G401 (cell line): ENCODE measurements around the gene DYRK1B. TPM values are rescaled to one million over a fixed set of nuclear protein-coding genes. Genes with fewer than 3 reads are reported as not detected.

Experiments used
- DNase-seq: peaks from one replicate; pipeline ENCODE4 v3.0.0-alpha.2; 2015; ENCODE audit warnings: low spot score
- in situ Hi-C: cut with HindIII; loops from 2 replicates; pipeline ENCODE4 v1.10.0; 2016; ENCODE audit warnings: low sequenced_read_pairs, mixed read lengths
- total RNA-seq: library from RNA; depleted of rRNA; stranded (reverse); fragments of >200 nt; shearing (Covaris generic); gene quantifications from 2 replicates; pipeline ENCODE4 v1.2.3, GENCODE V29; 2014

Gene DYRK1B
- total RNA-seq, 1 experiment from 2014 or later: 11.8 TPM

DNA sequence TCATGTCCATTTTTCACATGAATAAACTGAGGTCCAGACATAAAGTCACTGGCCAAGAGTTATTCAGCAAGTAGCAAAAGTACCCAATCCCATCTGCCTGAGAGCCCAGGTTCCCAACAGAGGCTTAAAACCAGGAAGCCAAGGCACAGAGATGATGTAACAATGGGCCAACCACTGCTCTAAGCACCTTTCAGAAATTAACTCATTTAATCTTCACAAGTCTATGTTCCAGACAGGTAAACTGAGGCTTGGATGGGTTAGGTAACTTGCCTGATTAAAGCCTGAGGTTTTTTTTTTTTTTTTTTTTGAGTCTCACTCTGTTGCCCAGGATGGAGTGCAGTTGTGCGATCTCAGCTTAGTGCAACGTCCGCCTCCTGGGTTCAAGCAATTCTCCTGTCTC is 4.0 kb upstream of the DYRK1B start:
- no peak for DNase-seq
- in situ Hi-C loops: no loop called here

DNA sequence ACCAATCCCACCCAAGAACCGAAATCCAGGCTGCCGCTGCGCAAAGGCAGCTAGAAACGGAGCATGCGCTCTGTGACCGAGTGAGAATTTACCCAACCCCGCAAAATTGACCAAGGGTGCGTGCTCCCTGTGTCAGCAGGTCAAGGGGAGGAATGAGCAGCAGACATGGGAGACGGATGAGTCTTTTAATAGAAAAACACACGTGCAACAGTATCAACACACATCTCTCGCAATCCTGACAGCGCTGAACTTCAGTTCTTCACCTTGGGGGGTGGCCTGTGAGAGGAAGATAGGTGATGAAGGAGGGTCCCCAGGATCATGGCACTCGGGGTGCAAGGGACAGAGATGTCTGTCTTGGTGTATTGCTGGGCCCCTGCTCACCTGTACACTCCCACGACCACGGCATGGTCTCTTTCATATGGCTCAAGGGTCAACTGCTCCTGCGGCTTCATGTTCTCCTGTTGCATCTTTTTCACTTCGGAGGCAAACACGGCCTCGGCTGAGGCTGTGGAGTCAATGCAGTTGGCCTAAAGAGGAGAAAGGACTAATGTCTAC is 402 bp upstream of the DYRK1B start:
- DNase-seq: no peak
- in situ Hi-C loops: no loop called here

DNA sequence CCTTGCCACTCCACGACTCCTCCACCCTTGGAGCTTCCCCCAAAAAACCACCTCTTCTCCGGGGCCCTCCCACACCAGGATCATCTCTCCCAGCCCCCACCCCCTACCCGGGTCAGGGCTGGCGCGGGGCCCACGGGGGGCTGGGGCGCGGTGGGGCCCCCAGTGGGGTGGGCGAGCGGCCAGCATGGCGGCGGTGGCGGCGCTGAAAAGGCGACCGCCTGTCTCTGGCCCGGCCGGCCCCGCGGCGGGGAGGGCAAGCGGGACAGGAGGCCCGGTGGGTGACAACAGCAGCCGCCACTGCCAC is 850 bp downstream of the DYRK1B start:
- DNase-seq: no peak
- in situ Hi-C loops: no loop called here

DNA sequence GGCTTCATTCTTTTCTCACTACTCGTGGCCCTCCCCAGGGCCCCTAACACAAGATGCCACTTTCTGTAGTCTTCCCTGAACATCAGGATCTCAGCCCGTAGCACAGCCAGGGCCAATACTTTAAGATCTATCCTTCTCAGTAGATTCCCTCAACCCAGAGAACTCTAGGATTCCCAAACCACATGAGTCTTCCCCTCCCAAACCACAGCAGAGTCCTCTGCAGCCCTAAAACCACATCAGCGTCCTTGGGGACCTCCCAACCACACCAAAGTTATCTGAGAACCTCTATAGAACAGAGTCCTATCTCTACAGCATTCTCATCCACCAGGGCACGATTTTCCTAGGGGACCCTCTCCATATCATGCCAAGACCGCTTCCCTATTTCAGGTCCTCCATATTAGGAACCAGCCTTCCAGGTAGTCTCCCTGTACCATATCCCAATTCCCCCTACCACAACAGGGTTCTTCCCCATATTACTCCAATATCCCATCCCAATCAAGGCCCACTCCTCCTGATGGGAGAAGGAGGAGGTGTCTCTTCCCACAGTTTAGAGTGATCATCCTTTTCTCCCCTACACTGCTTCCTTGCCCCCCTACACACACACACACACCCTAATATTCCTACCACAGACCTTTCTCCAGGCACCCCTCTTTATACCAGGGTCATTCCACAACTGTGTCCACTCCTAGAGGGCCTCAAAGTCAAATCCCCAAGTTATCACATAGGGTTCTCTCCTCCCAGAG is 1.4 kb downstream of the DYRK1B start:
- in situ Hi-C loops: no loop called here
- no peak for DNase-seq

DNA sequence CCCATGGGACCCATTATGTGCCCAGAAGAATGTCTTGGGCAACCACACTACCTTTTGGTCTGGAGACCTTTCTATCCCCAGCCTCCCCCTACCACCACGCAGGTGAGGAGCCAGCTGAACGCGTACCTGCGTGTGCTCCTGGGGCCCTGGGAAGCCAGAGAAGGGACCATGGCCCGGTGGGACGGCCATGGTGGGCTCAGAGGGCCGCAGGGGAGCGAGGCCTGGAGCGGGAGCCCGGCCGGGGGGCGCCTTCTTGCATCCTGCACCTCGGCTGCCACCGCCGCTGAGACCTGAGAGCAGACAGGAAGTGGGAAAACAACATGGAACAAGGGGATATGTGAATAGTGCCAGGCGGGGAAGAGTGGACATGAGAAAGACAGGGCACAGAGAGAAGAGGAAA is 2.3 kb downstream of the DYRK1B start:
- in situ Hi-C loops: no loop called here
- DNase-seq: no peak

DNA sequence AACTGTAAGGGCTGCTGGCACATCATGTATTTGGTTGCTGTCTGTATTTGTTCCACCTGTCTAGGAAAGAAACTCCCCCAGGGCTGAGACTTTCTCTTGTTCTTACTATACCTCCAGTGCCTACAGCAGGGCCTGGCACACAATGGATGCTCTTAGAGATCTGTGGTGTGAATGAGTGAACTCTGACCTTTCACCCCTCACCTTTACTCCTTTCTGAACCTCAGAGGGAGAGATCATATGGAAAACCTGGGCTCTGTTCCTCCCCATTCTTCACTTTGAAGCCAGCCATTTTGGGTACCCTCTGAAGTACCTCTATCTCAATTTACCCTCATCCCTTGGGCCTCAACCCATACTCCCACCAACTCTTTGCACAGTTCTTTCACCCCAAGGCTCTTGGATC is 3.1 kb downstream of the DYRK1B start:
- in situ Hi-C loops: no loop called here
- DNase-seq: no peak

DNA sequence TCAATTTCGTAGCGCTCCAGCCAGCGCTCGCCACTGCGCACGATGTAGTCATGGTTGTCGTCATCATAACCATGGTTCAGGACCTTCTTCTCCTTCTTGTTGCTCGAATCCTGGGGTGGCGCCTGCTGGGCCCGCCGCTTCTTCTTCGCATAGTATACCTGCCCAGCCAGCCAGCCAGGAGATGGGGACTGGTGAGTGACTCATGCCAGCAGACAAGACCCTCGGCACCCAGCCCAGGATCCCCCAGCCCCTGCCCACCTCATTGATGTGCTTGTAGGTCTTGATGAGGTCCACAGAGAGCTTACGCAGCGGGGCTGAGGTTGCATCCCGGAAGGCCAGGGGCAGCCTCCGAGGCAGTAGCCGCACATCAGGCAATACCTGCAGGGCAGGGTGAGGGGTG is 3.6 kb downstream of the DYRK1B start:
- no peak for DNase-seq

DNA sequence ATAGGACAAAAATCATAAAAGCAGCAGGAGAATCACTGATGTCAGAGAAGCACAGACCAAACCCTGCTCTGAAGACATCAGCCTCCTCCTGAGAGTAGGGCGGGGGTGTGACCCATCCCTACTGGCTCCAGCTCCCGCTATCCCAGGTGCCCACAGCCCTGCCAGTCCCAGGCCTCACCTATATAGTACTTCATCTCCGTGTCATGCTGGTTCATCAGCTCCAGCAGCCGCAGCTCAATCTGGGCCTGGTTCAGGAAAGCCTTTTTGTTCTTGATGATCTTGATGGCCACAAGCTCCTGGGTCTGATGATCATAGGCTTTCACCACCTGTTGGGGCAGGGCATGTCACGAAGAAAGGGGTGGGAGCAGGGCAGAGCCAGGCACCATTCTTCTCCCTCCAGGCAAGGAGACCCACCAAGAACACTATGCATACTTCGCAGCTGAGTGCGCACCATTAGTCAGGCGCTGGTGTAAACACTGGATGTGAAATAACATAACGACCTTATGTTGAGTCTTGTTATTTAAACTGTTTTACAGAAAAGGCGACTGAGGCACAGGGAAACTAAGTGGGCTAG is 4.2 kb downstream of the DYRK1B start:
- in situ Hi-C loops: no loop called here
- DNase-seq: no peak

More for the DNA sequence above, 3.6 kb downstream of the DYRK1B start:
- in situ Hi-C loops: no loop called here

DNA sequence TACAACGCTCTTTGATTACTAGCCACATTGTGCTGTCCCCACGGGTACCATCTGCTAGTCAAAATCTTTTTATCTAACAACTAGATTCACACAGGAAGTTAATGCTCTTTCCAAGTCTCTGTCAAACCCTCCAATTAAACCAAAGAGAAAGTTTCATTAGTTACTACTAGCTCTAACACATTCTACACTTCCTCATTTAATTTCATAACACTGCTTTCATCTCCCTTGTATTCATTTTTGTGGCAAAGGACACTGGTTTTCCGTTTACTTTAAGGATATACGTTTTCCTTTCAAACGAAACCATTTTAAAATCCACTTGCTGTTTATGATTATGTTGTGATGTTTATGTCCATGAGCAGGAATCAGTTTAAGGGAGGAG is 5.3 kb downstream of the DYRK1B start:
- DNase-seq: no peak
- in situ Hi-C loops: no loop called here

DNA sequence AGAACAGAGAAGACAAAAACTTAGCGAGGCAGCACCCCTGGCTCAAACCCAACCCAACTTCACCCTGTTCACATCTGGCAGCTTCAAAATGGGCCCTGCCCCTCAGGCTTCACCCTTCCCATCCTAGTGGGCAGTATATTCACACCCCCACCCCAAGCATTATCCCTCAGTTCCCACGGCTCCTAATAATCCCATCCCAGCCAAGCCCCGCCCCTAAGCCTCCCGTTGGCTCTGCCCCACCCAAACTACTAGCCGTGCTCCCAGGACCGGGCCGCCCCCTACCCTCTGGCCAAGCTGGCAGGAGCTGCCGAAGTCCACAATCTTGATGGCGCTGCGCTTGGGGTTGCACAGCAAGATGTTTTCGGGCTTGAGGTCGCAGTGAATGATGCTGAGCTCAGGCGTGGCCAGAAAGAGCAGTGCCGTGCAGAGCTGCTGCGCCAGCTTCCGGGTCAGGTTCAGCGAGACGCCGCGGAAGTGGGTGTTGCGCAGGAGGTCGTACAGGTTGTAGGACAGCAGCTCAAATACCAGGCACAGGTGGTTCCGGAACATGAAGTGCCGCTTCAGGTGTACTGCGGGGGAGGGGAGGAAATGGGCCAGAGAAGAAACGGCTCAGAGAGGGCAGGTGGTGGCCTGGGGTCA is 5.8 kb downstream of the DYRK1B start:
- no peak for DNase-seq
- in situ Hi-C loops: no loop called here

DNA sequence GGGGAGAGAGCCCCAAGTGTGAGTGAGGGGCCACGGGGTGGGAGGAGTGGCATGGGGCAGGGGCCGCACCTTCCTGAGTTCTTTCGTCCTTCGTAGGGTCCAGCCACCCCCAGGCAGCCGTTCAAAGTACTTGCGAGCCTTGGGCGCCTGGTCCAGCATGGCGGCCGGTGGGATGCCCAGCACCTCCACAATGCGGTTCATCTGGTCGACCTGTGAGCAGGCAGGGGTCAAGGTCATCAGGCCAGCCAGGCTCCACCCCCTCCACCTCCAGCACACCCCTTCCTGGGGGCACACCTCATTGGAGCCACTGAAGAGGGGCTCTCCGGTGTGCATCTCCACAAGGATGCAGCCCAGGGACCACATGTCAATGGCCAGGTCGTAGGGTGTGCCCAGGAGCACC is 6.7 kb downstream of the DYRK1B start:
- in situ Hi-C loops: no loop called here
- DNase-seq: no peak

DNA sequence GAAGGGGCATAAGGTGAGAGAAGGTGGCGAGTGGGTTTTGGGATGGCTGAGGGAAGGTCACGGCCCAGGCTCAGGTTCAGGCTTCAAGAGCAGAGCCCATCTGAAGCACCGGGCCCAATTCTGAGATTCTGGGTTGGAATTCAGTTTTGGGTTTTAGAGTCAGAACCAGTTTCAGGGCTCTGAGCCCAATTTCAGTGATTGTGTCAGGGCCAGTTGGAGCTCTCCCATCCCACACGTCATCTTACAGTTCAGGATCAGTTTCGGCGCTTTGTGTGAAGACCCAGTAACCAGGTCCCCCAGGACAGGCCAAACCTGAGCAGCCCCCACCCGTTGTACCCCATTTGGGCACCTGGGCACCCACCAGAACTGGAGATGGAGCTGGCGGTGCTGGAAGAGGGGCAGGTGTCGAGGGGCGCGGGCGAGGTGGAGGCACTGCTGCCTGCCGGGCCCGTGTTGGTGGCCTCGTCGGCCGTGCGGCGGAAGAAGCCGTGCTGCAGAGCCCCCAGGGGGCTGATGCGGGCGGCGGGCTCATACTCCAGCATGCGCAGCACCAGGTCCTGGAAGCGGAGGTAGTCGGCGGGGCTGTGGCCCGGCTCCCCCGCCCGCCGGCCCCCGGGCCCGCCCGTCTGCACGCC is 7.5 kb downstream of the DYRK1B start:
- in situ Hi-C loops: no loop called here
- no peak for DNase-seq

DNA sequence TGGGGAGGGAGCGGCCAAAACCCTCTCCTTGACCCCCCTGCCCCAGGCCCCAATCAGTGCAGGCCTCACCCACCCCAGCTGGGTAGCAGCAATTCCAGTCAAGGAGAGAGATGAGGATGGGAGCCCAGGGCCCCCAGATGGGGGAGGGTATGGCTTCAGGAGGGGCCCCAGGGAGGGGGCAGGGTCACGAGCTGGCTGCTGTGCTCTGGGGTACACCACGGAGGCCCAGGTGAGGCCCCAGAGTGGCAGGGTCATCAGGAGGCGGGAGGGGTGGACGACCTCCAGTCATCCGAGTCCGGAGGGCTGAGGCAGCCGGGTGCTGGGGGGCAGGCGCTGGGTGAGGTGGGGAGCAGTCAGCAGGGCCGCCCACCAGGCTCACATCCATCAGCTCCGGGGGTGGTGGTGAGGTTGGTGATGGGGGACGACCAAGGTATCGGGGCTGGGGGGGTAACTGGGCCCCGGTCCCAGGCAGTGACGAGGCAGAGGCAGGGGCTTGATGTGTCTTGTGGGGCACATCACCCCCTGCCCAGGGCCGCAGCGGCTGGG is 8.4 kb downstream of the DYRK1B start:
- no peak for DNase-seq
- in situ Hi-C loops: no loop called here

DNA sequence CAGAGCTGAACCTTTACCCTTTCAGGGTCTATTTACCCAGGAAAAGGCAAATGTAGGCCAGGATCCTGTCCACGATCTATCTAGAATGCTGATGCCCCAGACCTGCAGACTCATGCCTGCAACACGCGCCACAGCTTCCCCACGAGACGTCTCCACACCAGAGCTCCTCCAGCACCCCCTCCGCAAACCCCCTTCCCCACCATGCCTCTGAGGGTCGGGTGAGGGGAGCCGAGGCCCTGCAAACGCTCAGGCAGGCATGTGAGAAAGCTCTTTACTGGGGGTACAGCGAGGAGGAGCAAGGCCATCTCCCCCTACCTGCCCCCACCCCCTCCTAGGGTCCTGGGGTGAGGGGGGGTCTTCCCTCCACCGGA is 8.9 kb downstream of the DYRK1B start:
- in situ Hi-C loops: no loop called here
- DNase-seq: no peak

DNA sequence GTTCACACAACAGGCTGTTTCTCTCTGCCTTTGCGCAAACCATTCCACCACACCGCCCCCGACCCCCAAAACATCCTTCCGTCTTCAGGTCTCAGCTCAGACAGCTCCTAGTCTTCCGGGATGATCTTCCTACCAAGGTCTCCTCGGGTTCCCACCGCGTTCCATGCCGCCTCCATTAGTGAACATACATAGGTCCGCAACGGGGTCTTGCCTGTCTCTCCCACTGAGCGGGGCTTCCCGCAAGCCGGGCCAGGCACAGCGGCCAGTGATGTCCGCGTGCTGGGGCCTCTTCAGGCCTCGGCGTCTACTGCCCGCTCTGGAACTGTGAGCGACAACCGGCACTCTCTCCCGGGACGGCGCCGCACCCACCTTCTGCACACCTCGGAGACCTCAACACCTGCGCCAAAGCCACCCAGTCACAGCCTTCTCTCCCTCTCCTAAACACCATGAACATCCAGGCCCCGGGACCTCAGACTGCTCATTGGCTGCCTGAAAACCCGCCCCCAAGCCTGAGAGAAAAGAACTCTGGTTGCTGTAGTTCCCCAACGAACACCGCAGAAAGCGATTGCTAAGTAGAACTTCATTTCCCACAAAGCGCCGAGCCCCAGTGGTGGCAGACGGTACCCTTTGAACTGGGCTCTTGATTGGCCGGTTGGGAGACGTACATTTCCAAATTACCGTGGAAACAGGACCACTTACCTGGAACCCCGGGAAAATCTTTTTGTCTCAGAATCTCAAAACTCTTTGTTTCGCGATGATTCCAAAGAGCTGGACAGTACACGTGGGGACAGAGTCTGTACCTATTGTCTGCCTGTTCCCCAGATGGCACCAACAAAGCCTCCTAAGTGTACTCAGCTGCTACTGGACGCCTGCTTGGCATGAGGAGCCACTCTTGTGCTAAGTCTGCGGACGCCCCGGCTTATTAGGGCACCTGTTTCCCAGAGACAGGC is 9.5 kb downstream of the DYRK1B start:
- DNase-seq: peak; percentile 99
- in situ Hi-C loops: no loop called here

DNA sequence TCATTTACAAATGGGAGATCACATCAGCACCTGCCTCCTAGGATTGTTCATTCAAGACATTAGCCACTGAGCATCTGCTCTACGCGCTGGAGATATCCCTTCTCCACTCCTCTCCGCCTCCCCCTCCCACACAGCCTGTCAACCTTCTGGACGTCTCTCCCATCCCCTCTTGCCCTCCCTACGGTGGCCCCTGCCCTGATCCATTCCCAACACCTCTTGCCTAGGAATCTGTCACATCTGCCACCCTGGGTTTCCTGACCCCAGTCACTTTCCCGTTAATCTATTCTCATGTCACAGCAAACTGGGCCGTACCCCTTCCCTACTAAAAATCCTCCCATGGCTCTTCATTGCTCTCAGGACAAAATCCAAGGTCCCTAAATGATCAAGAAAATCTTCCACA is 10.3 kb downstream of the DYRK1B start:
- in situ Hi-C loops: no loop called here
- DNase-seq: peak; percentile 19

DNA sequence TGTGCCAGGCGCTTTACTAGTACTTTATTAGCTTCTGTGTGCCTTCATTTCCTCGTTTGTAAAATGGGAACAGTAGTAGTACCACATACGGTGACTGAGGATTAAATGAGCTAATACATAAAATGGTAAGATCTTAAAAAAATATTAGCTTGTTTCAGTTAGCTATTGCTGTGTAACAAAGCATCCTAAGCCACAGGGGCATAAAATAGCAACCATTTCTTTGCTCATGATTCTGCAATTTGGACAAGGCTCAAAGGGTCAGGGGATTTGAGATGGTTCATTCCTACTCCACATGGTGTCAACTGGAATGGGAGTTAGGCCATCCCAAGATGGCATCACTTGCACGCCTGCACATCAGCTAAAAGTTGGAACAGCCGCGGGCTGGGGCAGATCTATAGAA is 13.3 kb downstream of the DYRK1B start:
- DNase-seq: no peak
- in situ Hi-C loops: no loop called here

DNA sequence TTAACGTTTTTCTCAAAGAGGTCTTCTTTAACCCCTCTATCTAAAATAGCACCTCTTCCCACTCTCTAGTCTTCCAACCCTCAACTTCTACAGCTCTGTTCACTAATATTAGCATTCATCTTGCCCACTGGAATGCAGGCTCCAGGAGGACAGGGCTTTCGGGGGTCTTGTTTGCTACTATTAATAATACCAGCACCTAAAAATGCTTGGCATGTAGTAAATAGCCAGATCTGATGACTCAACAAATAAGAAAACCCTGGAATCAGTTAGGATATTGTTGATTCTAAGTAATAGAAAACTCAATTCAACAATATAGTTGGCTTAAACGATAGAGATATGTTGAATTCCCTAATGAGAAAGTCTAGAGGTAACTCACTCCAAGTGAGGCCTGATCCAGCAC is 14.2 kb downstream of the DYRK1B start:
- no peak for DNase-seq
- in situ Hi-C loops: no loop called here

DNA sequence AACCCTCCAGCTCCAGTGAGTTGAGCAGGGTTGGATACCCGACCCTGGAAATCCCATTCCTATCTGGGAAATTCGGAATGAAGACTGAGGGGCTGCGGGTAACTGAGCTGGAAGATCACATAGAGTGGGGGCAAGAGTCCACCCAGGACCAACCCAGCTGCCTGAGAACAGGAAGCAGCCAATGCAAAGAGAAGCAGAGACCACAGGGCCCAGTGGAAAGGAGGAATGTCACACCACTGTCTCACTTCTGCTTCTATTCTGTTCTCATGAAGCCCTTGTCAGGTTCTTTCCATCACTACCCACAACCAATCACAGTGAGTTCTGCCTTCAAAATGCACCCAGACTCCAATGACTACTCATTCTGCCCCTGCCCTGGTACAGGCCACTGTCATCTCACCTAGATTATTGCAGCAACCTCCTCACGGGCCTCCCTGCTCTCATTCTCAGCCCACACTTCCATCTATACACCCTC is 15.3 kb downstream of the DYRK1B start:
- DNase-seq: no peak
- in situ Hi-C loops: no loop called here
